Measurements from ENCODE around the gene DRD4. TPM values are rescaled to one million over a fixed set of nuclear protein-coding genes. Genes with fewer than 3 reads are reported as not detected.

Gene DRD4
- total RNA-seq, 1 donor from 2014 or later, result 0.63 TPM

DNA sequence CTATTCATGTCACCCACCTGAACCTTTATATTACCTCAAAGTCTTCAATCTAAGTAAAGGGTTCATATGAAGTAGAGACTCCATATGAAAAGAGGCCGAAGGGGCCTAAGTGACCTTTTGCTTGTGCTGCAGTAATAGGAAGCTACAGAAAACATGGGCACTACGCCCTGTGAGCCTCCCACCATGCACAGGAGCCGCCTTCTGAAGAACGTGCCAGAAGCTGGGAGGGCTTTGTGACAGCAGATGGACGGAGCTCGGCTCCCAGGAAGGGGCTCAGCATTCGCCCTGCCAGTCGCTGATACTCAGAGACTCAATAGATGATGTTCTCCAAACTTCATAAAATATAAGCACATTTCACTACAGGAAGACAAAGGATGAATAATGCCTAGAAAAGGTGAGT, 36.8 kb downstream of the DRD4 start:
- H3K9me3 Mint-ChIP-seq, result no peaks in the 10 kb centered on the region
- H3K4me3 Mint-ChIP-seq, result no peak overlapping the region
- no peaks in the 10 kb centered on the region for H3K4me1 Mint-ChIP-seq
- no peak for DNase-seq (ENCODE audit: low read depth, low spot score)
- no peaks in the 10 kb centered on the region for H3K27me3 Mint-ChIP-seq (ENCODE audit: low read depth)
- no peak overlapping the region for H3K27ac Mint-ChIP-seq (ENCODE audit: unreplicated experiment)
- TF ChIP-seq, protein P1, sequence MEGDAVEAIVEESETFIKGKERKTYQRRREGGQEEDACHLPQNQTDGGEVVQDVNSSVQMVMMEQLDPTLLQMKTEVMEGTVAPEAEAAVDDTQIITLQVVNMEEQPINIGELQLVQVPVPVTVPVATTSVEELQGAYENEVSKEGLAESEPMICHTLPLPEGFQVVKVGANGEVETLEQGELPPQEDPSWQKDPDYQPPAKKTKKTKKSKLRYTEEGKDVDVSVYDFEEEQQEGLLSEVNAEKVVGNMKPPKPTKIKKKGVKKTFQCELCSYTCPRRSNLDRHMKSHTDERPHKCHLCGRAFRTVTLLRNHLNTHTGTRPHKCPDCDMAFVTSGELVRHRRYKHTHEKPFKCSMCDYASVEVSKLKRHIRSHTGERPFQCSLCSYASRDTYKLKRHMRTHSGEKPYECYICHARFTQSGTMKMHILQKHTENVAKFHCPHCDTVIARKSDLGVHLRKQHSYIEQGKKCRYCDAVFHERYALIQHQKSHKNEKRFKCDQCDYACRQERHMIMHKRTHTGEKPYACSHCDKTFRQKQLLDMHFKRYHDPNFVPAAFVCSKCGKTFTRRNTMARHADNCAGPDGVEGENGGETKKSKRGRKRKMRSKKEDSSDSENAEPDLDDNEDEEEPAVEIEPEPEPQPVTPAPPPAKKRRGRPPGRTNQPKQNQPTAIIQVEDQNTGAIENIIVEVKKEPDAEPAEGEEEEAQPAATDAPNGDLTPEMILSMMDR (conservative IDR thresholded peaks at IDR 0.05), result no peak
- peaks cover 16% of the 10 kb centered on the region for H3K36me3 Mint-ChIP-seq (ENCODE audit: low read depth)

DNA sequence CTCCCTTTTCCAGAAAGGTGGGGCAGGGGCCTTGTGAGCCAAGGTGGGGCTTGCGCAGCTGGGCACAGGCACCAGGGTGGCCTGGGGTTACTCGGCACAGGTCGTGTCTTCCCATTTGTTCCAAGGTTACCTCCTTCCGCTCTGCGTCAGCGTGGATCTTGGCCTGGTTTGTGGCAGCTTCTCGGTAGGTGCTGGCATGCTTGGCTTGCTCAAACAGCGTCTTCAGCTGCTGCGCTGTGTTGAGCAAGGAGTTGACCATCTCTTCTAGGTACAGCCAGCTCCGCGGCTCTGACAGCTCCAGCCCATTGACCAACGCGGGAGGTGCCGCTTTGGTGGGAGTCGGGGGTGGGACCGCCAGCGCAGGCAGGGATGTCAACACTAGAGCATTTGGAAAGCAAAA, 37.3 kb downstream of the DRD4 start:
- TF ChIP-seq, protein P1 (conservative IDR thresholded peaks at IDR 0.05), result no peak
- Mint-ChIP-seq H3K27me3 (ENCODE audit: low read depth) (no peaks in the 10 kb centered on the region), H3K4me3 (no peak overlapping the region), H3K9me3 (no peaks in the 10 kb centered on the region), H3K27ac (ENCODE audit: unreplicated experiment) (no peak overlapping the region), H3K4me1 (no peaks in the 10 kb centered on the region), H3K36me3 (ENCODE audit: low read depth) (peaks cover 16% of the 10 kb centered on the region)
- no peak for DNase-seq (ENCODE audit: low read depth, low spot score)

DNA sequence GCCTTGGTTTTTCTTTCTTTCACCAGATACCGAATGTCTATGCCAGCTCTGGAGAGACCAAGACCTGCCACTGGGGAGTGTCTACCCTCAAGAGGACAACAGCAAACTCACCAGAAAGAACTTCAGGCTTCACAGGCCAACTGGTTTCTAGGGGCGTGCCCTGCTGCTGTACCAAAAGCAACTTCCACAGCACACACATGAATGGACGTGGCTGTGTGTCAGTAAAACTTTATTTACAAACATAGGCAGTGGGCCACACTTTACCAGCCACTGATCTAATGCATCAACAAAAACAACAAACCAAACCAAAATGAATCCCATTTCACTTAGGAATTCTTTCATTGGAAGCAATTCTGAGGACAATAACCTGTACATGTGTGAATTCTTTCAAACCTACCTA, 41.2 kb downstream of the DRD4 start:
- Mint-ChIP-seq H3K27me3 (ENCODE audit: low read depth) (no peaks in the 10 kb centered on the region), H3K27ac (ENCODE audit: unreplicated experiment) (peak overlapping the region; percentile 57), H3K36me3 (ENCODE audit: low read depth) (peaks cover 22% of the 10 kb centered on the region), H3K4me1 (no peaks in the 10 kb centered on the region), H3K9me3 (no peaks in the 10 kb centered on the region), H3K4me3 (no peak overlapping the region)
- no peak for DNase-seq (ENCODE audit: low read depth, low spot score)
- TF ChIP-seq, protein P1 (conservative IDR thresholded peaks at IDR 0.05), result no peak

DNA sequence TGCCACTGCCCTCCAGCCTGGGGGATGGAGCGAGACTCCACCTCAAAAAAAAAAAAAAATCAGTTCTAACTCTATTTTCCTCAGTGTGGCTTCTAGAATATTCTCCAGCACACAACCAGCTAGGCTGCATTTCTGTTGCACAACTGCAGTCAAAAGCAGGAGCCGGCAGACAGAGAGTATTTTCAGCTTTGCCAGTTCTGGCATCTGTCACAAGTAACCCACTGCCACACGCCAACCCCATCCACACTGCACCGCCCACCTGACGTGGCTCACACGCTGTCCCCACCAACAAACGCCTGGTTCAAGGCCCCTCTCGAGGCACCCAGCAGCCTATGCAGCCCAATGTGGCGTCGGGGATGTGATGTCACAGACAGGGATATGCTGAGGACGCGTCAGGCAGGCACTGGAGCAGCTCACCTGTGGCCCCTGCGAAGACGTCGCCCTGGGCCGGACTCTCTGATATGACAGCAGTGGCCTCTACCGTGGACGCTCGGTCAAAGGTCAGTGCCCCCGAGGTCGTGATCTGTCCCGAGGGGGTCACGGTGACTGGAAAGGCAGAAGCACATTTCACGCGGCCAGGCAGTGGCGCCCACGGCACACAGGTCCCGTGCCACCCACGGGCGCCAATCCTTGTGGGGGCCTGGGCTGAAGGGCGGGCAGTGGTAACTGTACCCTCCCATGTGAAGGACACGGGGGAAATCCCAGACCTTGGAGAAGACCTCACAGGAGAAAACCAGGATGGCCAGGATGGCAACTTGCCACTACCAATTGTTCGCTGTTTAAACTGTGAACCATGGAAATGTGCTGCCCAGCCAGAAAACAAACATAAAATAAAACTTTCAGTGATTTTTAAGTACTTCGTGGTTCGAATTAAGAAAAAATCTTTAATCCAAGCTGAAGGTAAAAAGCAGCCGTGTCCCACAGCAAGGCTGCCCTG, 42.5 kb downstream of the DRD4 start:
- H3K27ac Mint-ChIP-seq (ENCODE audit: unreplicated experiment), result no peak overlapping the region
- peaks cover 25% of the 10 kb centered on the region for H3K36me3 Mint-ChIP-seq (ENCODE audit: low read depth)
- H3K4me1 Mint-ChIP-seq, result no peaks in the 10 kb centered on the region

DNA sequence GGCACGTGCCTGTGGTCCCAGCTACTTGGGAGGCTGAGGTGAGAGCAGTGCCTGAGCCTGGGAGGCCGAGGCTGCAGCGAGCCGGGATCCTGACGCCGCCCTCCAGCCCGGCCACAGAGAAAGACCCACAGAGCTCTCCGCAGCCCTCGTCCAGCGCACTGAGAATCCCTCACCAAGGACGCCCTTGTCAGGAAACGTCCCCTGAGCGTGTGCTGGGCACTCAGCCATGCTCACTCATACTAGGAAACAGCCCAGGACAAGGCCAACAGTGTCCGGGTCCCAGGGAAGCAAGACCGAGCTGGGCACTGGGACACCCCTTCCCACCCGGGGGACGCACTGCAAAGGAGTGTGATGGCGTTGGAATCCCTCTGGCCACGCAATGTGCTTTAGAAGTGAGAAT, 43.4 kb downstream of the DRD4 start:
- Mint-ChIP-seq H3K27me3 (ENCODE audit: low read depth) (no peaks in the 10 kb centered on the region), H3K9me3 (no peaks in the 10 kb centered on the region), H3K4me3 (no peak overlapping the region), H3K27ac (ENCODE audit: unreplicated experiment) (no peak overlapping the region), H3K36me3 (ENCODE audit: low read depth) (peaks cover 28% of the 10 kb centered on the region), H3K4me1 (no peaks in the 10 kb centered on the region)
- DNase-seq (ENCODE audit: low read depth, low spot score), result no peak
- TF ChIP-seq, protein P1 (conservative IDR thresholded peaks at IDR 0.05), result no peak

More for the DNA sequence above, 42.5 kb downstream of the DRD4 start:
- H3K9me3 Mint-ChIP-seq, result no peaks in the 10 kb centered on the region
- TF ChIP-seq, protein P1 (conservative IDR thresholded peaks at IDR 0.05), result no peak
- DNase-seq (ENCODE audit: low read depth, low spot score), result no peak
- no peak overlapping the region for H3K4me3 Mint-ChIP-seq
- H3K27me3 Mint-ChIP-seq (ENCODE audit: low read depth), result no peaks in the 10 kb centered on the region
